ENCODE data around the gene NCOA7.

- TF ChIP-seq, protein P1, sequence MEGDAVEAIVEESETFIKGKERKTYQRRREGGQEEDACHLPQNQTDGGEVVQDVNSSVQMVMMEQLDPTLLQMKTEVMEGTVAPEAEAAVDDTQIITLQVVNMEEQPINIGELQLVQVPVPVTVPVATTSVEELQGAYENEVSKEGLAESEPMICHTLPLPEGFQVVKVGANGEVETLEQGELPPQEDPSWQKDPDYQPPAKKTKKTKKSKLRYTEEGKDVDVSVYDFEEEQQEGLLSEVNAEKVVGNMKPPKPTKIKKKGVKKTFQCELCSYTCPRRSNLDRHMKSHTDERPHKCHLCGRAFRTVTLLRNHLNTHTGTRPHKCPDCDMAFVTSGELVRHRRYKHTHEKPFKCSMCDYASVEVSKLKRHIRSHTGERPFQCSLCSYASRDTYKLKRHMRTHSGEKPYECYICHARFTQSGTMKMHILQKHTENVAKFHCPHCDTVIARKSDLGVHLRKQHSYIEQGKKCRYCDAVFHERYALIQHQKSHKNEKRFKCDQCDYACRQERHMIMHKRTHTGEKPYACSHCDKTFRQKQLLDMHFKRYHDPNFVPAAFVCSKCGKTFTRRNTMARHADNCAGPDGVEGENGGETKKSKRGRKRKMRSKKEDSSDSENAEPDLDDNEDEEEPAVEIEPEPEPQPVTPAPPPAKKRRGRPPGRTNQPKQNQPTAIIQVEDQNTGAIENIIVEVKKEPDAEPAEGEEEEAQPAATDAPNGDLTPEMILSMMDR (IDR thresholded peaks at IDR 0.05): no peak
- no peak for TF ChIP-seq POLR2A (IDR thresholded peaks at IDR 0.05)
These were observed 8.2 kb downstream of the NCOA7 start for GRCh38 chr6:125798734-125799508.

All from adrenal gland (tissue), 5 donors.